Activated naive CD8-positive, alpha-beta T cell treated with anti-CD3 and anti-CD28 coated beads, Interleukin-2, amount 50 U/mL, for 16 hours (primary cell): Measurements from ENCODE around the gene NT5C1B.
"Not testable (repeated sequence)": the region's sequence is repeated elsewhere in the genome, so short reads cannot be mapped to it uniquely, and the experiment has no call there.

Source experiments
- DNase-seq: peaks from one replicate; pipeline ENCODE4 v3.0.0-alpha.2; 2020; ENCODE audit warnings: low read depth, low spot score

NT5C1B gene

GRCh38 chr2:18589354-18589753, at the start of gene NT5C1B:
Gene NT5C1B, minus strand, starts transcription at chr2:18589569. Its CDS starts 101 bp downstream, at chr2:18589468.
- no peak for DNase-seq

DNA sequence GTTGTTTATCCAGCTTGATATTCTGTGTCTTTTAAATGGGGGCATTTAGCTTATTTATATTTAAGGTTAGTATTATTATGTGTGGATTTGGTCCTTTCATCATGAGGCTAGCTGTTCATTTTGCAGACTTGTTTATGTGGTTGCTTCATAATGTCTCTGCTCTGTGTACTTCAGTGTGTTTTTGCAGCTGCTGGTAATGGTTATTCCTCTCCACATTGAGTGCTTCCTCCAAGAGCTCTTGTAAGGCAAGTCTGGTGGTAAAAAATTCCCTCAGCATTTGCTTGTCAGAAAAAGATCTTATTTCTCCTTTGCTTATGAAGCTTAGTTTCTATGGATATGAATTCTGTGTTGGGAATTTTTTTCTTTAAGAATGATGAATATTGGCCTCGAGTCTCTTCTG, 47.8 kb upstream of the NT5C1B start:
- DNase-seq, result no peak

DNA sequence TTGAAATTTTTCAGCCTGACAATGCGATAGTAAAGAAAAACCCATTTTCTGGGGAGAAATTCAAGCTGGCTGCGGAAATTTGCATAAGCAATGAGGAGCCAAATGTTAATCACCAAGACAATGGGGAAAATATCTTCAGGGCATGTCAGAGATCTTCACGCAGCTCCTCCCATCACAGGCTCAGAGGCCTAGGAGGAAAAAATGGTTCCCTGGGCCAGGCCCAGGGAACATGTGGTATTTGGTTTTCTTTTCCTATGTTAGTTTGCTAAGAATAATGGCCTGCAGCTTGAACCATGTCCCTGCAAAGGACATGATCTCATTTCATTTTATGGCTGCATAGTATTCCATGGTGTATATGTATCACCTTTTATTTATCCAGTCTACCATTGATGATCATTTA, 43.3 kb upstream of the NT5C1B start:
- not testable (repeated sequence) for DNase-seq

- DNase-seq, result no peak
Measured at GRCh38 chr2:18630941-18631340, 41.6 kb upstream of the NT5C1B start.

- no peak for DNase-seq
Measured at GRCh38 chr2:18630541-18630940, 41.2 kb upstream of the NT5C1B start.

GRCh38 chr2:18630101-18630500, 40.7 kb upstream of the NT5C1B start:
- no peak for DNase-seq

- DNase-seq, result no peak
Measured at GRCh38 chr2:18626958-18627650, 37.7 kb upstream of the NT5C1B start.

DNA sequence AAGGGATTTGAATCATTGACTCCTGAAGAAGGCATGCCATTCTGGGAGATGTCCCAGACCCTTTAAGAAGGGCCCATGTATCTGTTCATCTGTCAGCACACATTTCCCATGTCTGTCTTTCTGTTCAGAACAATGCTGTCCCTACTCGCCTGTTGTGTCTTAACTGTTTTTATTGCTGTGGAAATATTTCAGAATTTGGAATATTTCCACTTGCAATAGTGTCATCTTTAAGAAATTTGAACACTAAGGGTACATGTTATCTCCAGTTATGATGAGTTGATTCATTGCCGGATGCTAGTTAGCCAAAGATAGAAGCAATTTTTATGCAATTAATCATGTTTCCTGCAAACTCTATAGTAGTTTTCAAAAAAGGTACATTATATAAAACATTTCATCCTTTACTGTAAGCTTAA, 36.9 kb upstream of the NT5C1B start:
- DNase-seq, result no peak

- no peak for DNase-seq
Measured at GRCh38 chr2:18625563-18625962, 36.2 kb upstream of the NT5C1B start.

DNA sequence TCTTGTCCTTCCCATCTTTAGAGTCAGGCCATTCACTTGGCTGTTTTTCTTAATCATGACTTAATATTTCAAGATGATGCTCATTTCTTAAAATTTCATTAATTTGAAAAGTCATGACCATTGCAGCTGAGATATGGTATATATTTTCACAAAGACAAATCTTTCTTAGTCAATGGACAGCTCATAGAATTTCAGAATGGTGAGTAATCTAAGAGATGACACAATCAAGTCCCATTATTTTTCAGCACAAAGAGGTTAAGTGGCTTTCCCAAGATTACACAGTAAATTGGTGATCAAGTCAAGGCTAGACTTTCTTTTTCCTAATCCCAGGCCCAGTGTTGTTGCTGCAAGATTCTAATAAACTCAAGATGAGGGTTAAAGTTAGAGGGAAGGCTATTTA, 34.4 kb upstream of the NT5C1B start:
- no peak for DNase-seq

DNA sequence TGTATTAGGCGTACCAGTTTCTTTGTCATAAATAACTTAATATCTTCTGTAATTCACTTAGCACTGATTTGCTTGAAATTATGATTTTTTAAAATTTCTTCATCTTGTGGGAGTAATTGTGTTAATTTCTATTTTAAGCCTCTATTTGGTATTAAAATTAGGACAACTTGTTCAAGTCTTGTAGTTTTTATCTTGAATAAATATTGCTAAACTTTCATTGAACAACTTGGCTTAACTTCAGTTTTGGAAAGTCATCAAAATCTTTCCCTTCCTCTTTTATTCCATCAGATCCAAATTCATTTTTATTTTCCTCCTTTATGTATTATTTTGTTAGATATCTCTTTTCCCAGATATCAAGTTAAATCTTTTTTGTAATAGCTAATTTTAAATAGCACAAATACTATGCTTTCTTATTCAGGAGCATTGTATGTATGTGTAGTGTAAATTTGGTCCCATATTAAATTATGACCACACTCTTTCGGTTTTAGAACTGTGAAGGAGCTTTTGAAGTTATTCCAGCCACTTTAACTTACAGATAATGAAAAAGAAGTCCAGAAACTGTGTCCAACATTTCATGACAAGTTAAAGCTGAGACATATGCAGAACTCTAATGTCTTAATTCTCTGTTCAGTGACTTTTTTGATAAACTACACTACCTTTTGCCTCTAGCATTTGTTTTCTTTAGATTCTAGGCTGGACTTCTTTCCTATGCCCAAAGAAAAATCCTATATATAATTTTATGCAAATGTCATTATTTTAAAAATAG, 31.7 kb upstream of the NT5C1B start:
- no peak for DNase-seq

- no peak for DNase-seq
Measured at GRCh38 chr2:18619091-18619490, 29.7 kb upstream of the NT5C1B start.

- DNase-seq, result no peak
Measured at GRCh38 chr2:18614041-18614440, 24.7 kb upstream of the NT5C1B start.

DNA sequence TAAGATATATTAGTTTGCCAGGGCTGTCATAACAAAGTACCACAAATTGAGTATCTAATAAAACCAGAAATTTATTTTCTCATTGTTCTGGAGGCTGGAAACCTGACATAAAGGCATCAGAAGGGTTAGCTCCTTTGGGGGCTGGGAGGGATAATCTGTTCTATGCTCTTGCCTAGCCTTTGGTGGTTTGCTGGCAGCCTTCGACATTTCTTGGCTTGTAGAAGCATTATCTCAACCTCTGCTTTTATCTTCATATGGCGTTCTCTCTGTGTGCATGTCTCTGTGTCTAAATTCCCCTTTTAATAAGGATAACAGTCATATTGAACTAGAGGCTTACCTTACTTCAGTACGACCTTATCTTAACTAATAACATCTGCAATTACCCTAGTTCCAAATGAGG, 22.8 kb upstream of the NT5C1B start:
- no peak for DNase-seq

DNA sequence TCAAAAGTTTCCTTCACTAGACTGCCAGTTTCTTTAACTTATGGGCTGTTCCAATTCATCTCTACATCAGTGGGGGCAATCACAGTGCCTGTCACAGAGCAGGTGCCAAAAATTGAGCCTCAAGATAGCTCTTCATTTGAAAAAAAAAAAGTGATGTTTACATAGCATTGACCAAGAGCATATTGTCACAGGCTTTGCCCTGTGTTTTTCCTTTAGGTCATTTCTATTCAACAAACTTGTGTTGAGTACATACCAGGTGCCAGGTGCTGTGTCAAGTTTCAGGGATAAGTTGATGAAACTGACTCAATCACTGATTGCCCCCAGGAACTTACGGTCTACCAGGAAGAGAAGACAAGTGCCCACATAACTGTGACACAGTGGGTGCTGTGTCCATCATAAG, 22.2 kb upstream of the NT5C1B start:
- no peak for DNase-seq

DNA sequence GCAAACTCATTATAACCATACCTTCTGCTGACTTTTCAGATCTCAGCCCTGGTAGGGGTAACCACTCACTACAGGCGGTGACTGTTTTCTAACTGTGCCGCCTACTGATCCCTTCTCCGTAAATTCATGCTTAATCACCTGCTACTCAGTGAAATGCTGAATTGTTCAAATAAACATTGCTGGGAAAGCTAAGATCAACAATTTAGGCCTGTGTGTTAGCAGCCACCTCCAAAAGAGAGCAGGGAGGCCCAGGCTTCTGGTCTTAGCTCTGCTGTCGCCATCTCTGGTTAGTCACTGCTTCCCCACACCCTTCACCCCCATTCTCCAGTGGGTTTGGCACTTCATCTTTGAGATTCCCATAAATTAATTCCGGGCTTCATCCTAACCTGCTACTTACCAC, 21.8 kb upstream of the NT5C1B start:
- no peak for DNase-seq

DNA sequence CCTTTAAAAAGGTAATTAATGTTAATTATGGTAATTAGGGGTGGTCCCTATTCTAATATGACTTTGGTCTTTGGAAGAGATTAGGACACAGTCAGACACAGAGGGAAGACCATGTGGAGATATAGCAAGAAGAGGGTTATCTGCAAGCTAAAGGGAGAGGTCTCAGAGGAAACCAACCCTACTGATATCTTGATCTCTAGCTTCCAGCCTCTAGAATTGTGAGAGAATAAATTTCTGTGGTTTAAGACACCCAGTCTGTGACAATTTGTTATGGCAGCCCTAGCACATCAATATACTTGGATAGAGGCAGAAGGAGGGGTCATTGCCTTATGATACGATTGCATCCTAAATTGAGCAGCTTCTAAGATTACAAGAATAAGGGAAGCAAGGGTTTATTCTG, 21.3 kb upstream of the NT5C1B start:
- DNase-seq, result no peak

DNA sequence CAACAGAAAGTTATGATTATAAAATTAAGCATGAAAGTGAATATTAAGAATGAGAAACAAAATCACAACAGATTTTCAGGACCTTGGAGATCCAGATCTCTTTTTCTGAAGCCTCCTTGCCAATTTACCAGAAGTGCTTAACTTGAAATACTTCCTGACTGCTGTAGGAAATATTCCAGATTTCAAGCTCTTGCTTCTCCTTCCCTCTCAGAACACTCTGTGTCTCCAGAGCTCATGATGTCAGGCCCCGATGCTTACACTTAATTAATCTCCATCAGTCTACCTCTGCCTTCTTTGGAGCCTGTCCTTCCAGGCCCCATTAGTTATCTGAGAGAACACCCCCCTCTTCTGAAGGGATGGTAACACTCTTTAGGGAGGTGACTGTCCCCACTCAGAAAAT, 20.7 kb upstream of the NT5C1B start:
- no peak for DNase-seq

GRCh38 chr2:18605115-18605514, 15.7 kb upstream of the NT5C1B start:
- no peak for DNase-seq

DNA sequence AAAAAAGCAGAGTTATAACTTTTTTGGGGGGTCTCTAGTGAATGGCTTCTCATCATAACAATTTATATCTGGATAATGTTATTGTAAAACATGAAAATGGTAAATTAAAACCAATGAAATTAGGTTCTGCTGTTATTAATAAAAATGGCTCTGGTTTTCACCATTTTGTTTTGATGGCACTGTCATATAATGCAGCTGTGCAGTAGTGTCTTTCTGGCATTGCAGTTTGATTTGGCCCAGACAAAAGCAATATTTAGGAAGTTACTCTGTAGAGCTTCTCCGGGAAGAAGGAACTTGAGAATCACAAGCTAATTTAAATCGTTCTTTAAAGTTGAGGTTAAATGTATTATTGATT, 15.1 kb upstream of the NT5C1B start:
- DNase-seq, result no peak

DNA sequence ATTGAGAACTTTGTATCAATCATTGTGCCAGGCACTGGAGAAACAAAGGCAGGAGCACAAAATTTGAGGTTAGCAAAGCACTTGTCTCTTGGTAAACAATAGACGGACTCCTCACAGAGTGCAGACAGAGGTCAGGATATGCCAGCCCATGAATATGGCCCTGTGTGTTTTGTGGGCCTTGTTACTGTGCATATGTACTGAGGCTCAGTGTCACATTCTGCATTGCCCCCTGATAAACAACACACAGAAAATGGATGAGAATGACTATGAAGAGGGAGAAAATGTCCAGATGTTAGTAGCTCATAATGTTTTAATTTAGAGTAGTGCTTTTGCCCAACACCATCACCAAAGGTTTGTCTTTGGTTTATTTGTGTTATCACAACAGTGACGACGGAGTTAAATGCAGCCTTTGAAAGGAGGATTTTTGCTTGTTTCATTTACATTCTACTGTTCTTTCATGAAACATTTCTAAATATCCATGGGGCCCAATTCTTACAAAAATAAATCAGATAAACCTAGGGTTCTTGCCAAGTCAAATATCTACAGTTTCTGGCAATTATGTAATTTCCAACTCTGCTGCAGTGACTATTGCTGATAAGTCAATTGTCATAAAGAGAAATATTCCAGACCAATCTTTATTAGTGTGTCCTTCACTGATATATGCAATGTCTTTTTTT, 14.6 kb upstream of the NT5C1B start:
- DNase-seq, result no peak

- no peak for DNase-seq
Measured at GRCh38 chr2:18602298-18602697, 12.9 kb upstream of the NT5C1B start.

GRCh38 chr2:18600255-18600613, 10.9 kb upstream of the NT5C1B start:
- no peak for DNase-seq
